Measurements from ENCODE around the gene PAN2. TPM values are rescaled to one million over a fixed set of nuclear protein-coding genes. Genes with fewer than 3 reads are reported as not detected.
"Not testable (repeated sequence)": the region's sequence is repeated elsewhere in the genome, so short reads cannot be mapped to it uniquely, and the experiment has no call there.

The PAN2 gene
- total RNA-seq, 3 donors from 2014 or later: 44.3 to 84.4 (median 54.1) TPM

DNA sequence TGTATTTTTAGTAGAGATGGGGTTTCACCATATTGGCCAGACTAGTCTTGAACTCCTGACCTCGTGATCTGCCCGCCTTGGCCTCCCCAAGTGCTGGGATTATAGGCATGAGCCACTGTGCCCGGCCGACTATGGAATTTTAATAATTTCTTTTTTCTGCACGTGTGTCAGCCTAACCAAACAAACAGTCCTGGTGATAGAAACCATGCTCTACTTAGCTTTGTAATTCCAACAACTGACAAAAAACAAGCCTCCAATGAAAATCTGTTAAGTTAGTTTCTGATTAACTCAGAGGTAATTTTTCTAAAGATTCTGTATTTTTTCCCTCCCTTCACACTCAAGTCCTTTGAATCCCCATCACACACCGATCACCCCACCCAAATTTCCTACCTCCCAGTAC, 51.8 kb downstream of the PAN2 start:
- DNase-seq (ENCODE audit: low spot score in 2 of 2): no peak
- TF ChIP-seq POLR2AphosphoS5 (IDR thresholded peaks at IDR 0.05) (no peak), POLR2A (IDR thresholded peaks at IDR 0.05) (no peak)
- TF ChIP-seq, protein P1, sequence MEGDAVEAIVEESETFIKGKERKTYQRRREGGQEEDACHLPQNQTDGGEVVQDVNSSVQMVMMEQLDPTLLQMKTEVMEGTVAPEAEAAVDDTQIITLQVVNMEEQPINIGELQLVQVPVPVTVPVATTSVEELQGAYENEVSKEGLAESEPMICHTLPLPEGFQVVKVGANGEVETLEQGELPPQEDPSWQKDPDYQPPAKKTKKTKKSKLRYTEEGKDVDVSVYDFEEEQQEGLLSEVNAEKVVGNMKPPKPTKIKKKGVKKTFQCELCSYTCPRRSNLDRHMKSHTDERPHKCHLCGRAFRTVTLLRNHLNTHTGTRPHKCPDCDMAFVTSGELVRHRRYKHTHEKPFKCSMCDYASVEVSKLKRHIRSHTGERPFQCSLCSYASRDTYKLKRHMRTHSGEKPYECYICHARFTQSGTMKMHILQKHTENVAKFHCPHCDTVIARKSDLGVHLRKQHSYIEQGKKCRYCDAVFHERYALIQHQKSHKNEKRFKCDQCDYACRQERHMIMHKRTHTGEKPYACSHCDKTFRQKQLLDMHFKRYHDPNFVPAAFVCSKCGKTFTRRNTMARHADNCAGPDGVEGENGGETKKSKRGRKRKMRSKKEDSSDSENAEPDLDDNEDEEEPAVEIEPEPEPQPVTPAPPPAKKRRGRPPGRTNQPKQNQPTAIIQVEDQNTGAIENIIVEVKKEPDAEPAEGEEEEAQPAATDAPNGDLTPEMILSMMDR (IDR thresholded peaks at IDR 0.05): no peak
- intact Hi-C loops (cut with DNase I; ENCODE audit: low total_unique reads): no loop called here
- H3K4me1 ChIP-seq: no peaks in the 10 kb centered on the region
- H3K27ac ChIP-seq: no peak overlapping the region
- no peaks in the 10 kb centered on the region for H3K9me3 ChIP-seq
- H3K36me3 ChIP-seq: peaks cover 14% of the 10 kb centered on the region
- H3K27me3 ChIP-seq: no peaks in the 10 kb centered on the region
- H3K4me3 ChIP-seq: no peak overlapping the region

DNA sequence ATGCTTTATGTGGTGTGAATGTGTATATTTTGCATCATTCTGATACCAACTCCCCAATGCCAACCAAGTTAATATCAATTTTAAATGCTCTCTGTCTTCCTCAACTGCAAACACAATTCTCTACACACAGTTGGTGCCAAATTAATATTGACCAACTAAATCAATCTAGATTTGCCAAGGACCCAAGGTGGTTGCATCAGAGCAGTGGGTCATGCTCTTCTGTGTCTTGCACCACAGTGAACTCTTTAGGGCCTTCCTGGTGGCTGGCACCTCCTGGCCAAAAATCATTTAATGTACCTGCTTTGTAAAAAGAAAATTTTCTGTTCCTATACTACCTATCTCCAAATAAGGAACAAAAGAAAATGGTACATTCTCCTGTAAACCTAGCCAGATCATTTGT, 53.0 kb downstream of the PAN2 start:
- Histone ChIP-seq H3K4me1 (no peaks in the 10 kb centered on the region), H3K27me3 (no peaks in the 10 kb centered on the region), H3K27ac (no peak overlapping the region), H3K9me3 (no peaks in the 10 kb centered on the region), H3K36me3 (peaks cover 14% of the 10 kb centered on the region), H3K4me3 (no peak overlapping the region)
- intact Hi-C loops (cut with DNase I; ENCODE audit: low total_unique reads): no loop called here
- TF ChIP-seq, protein P1 (IDR thresholded peaks at IDR 0.05): no peak
- TF ChIP-seq POLR2AphosphoS5 (IDR thresholded peaks at IDR 0.05): no peak
- TF ChIP-seq POLR2A (IDR thresholded peaks at IDR 0.05): no peak
- DNase-seq (ENCODE audit: low spot score in 2 of 2): no peak

DNA sequence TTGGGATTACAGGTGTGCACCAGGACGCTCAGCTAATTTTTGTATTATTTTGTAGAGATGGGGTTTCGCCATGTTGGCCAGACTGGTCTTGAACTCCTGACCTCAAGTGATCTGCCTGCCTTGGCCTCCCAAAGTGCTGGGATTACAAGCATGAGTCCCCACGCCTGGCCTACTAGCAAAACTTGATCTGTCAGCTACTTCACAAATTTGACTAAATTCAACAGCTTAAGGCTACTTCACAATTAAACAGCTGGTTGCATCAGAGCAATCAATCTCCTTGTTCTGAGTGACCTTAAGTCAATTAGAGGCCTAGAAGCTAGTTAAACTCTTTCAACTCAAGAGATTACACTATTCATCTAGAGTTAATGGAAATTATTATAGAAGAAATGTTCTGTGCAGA, 54.9 kb downstream of the PAN2 start:
- Histone ChIP-seq H3K4me1 (no peaks in the 10 kb centered on the region), H3K4me3 (no peak overlapping the region), H3K27ac (no peak overlapping the region), H3K36me3 (peaks cover 14% of the 10 kb centered on the region), H3K27me3 (no peaks in the 10 kb centered on the region), H3K9me3 (no peaks in the 10 kb centered on the region)
- no peak for TF ChIP-seq POLR2AphosphoS5 (IDR thresholded peaks at IDR 0.05)
- TF ChIP-seq POLR2A (IDR thresholded peaks at IDR 0.05): no peak
- TF ChIP-seq, protein P1 (IDR thresholded peaks at IDR 0.05): no peak
- intact Hi-C loops (cut with DNase I; ENCODE audit: low total_unique reads): no loop called here
- DNase-seq (ENCODE audit: low spot score in 2 of 2): no peak

DNA sequence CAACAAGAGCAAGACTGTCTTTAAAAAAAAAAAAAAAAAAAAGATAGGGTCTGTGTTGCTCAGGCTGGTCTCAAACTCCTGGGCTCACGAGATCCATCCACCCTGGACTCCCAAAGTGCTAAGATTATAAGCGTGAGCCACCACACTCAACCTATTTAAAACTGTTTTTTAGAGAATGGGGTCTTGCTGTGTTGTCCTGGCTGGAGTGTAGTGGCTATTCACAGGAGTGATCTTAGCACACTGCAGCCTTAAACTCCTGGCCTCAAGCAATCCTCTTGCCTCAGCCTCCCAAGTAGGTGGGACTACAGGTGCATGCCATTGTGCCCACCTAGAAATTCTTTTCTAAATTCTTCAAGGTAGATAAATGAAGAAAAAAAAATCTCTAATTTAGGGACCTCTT, 59.5 kb downstream of the PAN2 start:
- H3K9me3 ChIP-seq: no peaks in the 10 kb centered on the region
- intact Hi-C loops (cut with DNase I; ENCODE audit: low total_unique reads): loop anchor here (5.0 kb wide), 1 partner anchor 908 kb away; no protein-coding TSS in a partner anchor
- no peaks in the 10 kb centered on the region for H3K4me1 ChIP-seq
- H3K27me3 ChIP-seq: no peaks in the 10 kb centered on the region
- H3K4me3 ChIP-seq: no peak overlapping the region
- H3K36me3 ChIP-seq: no peaks in the 10 kb centered on the region
- H3K27ac ChIP-seq: no peak overlapping the region
- TF ChIP-seq POLR2AphosphoS5 (IDR thresholded peaks at IDR 0.05) (no peak), POLR2A (IDR thresholded peaks at IDR 0.05) (no peak)
- TF ChIP-seq, protein P1 (IDR thresholded peaks at IDR 0.05): no peak
- no peak for DNase-seq (ENCODE audit: low spot score in 2 of 2)

DNA sequence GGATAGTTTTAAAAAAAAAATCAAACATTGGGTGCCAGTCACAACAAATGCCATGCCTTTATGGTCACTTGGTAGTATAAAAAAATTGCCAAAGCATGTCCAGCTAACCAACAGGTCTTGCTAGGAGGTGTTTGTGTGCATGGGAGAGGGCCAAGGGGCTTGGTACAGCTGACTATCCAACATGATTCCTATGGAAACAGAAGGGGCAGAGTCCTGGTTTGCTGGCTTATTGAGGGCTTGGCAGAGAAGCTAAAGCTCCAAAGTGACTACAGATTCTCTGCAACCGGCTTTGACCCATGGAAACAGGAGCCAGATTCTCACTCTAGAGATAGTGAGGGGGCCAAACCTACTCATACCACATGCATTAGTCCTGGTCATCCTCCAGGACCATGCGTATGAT, 61.3 kb downstream of the PAN2 start:
- H3K27ac ChIP-seq; H3K4me1 ChIP-seq; H3K4me3 ChIP-seq; H3K27me3 ChIP-seq; H3K9me3 ChIP-seq; DNase-seq (ENCODE audit: low spot score in 2 of 2); H3K36me3 ChIP-seq: not testable (repeated sequence)
- intact Hi-C loops (cut with DNase I; ENCODE audit: low total_unique reads): loop anchor here (5.0 kb wide), 1 partner anchor 910 kb away; no protein-coding TSS in a partner anchor

DNA sequence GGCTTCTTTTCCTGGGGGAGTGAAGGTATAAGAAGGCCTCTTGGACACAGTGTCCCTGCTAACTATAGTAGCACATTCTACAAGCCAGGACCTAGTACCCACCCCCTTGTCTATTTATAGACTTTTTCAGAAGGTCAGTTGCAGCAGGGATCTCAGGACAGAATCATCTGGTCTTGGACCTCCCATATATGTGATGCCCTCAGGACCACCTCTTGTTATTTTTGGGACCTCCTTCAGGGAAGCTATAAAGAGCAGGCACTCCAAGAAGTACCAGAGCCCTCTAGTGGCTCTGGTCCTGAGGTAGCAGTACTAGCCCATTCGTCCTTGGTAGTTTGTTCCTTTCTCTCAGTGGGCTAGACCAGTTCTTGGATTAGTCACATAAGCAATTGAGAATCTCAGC, 62.8 kb downstream of the PAN2 start:
- Histone ChIP-seq H3K4me1 (peaks cover 0 to 3% of the 10 kb centered on the region in 2 donors), H3K27ac (no peak overlapping the region), H3K4me3 (no peak overlapping the region), H3K36me3 (no peaks in the 10 kb centered on the region), H3K27me3 (no peaks in the 10 kb centered on the region), H3K9me3 (no peaks in the 10 kb centered on the region)
- DNase-seq (ENCODE audit: low spot score in 2 of 2): no peak
- TF ChIP-seq POLR2A (IDR thresholded peaks at IDR 0.05) (no peak), POLR2AphosphoS5 (IDR thresholded peaks at IDR 0.05) (no peak)
- TF ChIP-seq, protein P1 (IDR thresholded peaks at IDR 0.05): no peak
- intact Hi-C loops (cut with DNase I; ENCODE audit: low total_unique reads): loop anchor here (5.0 kb wide), 1 partner anchor 911 kb away; no protein-coding TSS in a partner anchor

Data from breast epithelium (tissue), 4 donors.